GM18870 (cell line): ENCODE results near the gene TTC21A.

ENCODE experiments used
- ATAC-seq: cut with Tn5 transposase; IDR thresholded peaks from one replicate; pipeline ENCODE4 v1.9.1; 2021; ENCODE audit warnings: moderate library complexity; ENCODE audit not compliant: unreplicated experiment

Gene TTC21A

GRCh38 chr3:39135170-39135805 is 27.8 kb downstream of the TTC21A start:
- ATAC-seq = no peak

- no peak for ATAC-seq
These were observed 29.3 kb downstream of the TTC21A start for GRCh38 chr3:39136533-39137434.

- ATAC-seq = no peak
These were observed 30.0 kb downstream of the TTC21A start for GRCh38 chr3:39137435-39137936.

DNA sequence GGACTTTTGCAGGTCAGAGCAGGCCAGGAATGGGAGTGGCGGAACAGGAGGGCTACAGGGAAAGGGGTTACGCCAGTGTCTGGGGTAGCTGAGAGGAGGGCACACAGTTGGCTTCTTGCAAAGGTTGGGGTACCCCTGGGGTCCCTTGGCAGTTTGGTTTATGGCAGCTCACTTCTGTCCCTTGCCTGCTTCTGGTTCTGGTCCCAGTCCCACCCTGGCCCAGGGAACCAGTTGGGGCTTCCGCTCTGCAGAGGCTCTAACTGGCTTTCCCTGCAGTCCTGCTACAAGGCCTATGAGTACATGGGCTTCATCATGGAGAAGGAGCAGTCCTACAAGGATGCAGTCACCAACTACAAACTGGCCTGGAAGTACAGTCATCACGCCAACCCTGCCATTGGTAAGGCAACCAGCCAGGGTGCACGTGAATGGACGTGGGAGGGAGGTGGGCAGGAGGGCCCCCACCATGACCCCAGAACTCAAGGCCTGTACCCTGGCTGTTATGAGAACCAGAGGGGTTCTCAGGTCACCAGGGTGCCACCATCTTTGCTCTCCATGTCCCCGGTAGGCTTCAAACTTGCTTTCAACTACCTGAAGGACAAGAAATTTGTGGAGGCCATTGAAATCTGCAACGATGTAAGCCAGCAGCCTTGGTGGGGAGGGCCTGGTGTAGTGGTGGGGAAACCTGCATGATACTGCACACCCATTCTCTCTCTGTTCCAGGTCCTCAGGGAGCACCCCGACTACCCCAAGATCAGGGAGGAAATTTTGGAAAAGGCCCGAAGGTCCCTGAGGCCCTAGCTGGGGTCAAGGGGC is 30.7 kb downstream of the TTC21A start:
- ATAC-seq = no peak

GRCh38 chr3:39138804-39139415 is 31.4 kb downstream of the TTC21A start:
- no peak for ATAC-seq

GRCh38 chr3:39139442-39139841 is 32.0 kb downstream of the TTC21A start:
- ATAC-seq = no peak

DNA sequence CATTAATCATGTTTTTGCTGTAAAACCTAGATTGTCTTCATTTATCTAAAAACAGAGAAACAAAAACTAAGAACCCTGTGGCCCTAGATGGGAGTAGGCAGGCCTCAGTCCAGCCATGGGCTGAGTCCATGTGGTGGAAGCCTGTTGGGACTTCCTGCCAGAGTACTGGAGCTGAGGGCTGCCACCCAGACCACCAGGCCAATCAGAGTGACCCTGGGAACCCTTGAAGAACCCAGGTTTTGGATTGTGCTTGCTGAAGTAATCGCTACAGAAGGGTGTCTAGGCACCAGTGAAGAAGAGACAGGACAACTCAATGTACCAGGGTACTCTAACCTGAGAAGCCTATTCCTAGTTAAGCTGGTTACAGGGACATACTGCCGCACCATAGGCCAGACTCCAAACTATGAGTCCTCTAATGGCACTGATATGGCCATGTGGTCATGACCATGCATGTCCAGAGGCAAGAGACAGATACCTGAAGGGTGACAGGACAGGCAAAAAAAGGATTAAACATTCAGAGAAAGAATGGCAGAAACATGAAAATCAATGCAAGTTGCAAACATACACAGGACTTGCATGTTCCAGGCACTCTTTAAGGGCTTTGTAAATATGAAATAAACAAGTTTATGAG is 33.0 kb downstream of the TTC21A start:
- no peak for ATAC-seq

- ATAC-seq = no peak
These were observed 33.9 kb downstream of the TTC21A start for GRCh38 chr3:39141171-39141995.

DNA sequence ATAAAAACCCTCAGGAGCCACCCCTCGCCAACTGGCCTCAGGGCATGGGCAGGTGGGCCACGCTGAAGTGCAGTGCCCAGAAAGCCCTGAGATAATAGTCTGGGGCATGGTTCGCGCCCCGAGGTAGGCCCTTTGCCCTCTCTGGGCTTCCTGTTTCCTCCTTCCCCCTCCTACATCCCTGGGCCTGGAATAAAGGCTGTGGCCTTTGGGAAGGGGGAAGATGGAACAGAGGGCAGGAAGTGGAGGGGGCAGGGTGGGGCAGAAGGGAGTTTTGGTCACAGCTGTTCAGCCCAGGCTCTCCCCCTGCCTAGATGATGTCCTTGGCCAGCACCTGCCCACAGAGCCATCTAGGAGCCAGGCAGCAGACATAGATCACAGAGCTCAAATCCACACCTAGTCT is 34.6 kb downstream of the TTC21A start:
- no peak for ATAC-seq

GRCh38 chr3:39143051-39143885 is 35.8 kb downstream of the TTC21A start:
- ATAC-seq = no peak

DNA sequence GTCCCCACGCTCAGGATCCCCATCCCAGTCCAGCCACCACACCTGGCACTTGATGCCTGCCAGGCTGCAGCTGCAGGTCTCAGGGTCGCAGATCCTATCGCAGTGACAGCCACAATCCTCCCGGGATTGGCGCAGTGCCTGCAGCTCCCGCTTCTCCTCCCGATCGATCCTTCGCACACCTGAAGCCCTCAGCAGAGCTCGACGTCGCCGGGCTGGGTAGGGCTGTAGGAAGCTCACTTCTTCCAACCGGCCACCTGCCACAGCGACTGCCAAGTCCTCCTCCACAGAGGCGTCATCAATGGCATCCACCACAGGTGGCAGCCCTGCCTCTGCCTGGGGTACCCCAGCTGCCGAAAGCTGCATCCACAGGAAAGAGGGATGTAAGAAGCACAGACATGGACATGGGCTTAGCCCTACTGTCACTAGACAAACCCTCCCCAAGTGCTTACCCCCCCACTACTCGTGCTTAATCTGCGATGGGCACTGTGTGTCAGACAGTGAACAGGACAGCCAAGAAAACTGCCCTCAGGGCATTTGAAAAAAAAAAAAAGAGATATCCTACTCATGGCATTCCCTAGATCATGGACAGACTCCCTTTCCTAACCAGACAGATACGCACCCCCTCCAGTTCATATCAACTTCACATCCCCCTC is 36.7 kb downstream of the TTC21A start:
- ATAC-seq = no peak

DNA sequence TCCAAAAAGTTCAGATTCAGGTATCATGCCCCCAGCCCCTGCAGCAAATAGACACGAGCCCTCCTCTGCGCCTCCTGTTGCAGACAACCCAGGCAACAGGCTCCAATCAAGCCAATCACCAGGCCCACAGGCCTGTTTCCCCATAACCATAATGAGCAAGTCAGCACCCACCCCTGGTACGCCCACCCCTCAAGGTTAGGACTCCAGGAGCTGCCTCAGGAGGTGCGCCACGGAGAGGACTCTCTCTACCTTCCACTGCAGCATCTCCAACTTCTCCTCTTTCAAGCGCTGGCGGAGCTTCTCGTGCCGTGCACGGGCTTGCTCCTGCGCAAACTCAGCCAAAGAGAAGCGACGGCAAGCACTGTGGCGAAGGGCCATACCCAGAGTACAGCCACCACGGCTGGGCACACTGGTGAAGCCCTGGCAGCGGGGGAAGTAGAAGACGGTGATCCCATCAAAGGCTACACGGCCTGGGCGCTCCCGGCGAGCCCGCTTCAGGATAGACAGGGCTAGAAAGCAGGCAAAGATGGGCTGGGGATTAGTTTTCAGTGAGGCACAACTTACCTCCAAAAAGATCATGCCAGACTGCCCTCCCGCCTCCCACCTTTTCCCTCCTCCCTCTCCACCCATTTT is 37.4 kb downstream of the TTC21A start:
- ATAC-seq = no peak

GRCh38 chr3:39146083-39146501 is 38.6 kb downstream of the TTC21A start:
- no peak for ATAC-seq

DNA sequence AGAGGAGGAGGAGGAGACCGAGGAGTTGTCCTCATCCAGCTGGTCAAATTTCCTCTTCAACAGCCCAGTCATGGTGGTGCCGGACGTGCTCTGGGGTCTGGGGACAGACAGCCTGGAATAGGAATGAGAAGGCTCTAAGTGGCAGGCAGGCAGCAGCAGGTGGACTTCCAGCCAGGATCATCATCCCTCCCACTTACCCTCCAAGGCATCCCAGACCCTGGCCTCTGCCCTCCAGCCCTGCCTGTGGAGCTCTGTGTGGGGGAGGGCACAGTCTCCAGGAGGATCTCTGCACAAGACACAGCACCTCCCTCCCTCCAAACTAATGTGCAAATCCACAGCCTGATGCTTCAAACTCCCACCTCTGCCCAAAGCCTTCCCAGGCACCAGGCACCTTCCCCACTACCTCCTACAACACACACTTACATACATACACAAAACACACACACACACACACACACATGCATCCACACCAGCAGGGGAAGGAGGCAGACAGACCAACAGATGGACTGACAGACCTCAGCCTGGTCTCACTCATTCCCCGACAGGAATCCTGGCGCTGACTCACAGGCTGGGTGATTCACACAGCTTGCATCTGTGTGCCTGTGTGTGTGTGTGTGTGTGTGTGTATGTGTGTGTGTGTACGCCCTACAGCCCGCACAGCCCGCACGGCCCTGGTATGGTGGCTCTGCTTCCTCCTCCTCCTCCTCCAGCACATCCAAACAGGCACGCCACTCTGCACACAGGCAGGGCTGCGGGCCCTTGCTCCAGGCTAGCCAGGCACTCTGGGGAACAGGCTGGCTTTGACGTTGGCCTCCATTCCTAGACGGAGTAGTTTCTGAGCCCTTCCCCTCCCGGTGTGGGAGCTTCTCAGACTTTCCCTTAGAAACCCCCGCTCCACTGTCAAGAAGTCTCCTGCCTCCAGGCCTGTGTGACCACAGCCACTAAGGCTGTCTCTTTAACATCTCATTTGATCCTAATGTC is 39.4 kb downstream of the TTC21A start:
- ATAC-seq = no peak

GRCh38 chr3:39147711-39148434 is 40.4 kb downstream of the TTC21A start:
- ATAC-seq = peak; percentile 23
